GM12864 (cell line): ENCODE results near the gene CCR3.

Experiments
- DNase-seq: peaks from one replicate; pipeline ENCODE4 v3.0.0-alpha.2; 2011; ENCODE audit warnings: low read depth
- H3K4me3 ChIP-seq: 2 replicates; pipeline ENCODE4 v1.5.1; 2011; ENCODE audit warnings: mild to moderate bottlenecking, low read depth, low read length, control low read depth
- CTCF ChIP-seq: IDR thresholded peaks from 2 replicates; pipeline ENCODE4 v1.5.1; 2011; ENCODE audit warnings: low read depth, mild to moderate bottlenecking, moderate library complexity, low read length, control low read depth, inconsistent platforms; ENCODE audit errors: missing control alignments

Gene CCR3

GRCh38 chr3:46293991-46294833 lies 52.0 kb downstream of the CCR3 start:
- no peak for DNase-seq
- no peak for TF ChIP-seq CTCF
- no peak overlapping the region for H3K4me3 ChIP-seq

GRCh38 chr3:46296826-46297225 lies 54.6 kb downstream of the CCR3 start:
- TF ChIP-seq CTCF: no peak
- no peak for DNase-seq
- H3K4me3 ChIP-seq: no peak overlapping the region

- no peak for TF ChIP-seq CTCF
- DNase-seq: no peak
- H3K4me3 ChIP-seq: no peak overlapping the region
Measured at GRCh38 chr3:46297658-46298423, 55.6 kb downstream of the CCR3 start.

- DNase-seq: no peak
- H3K4me3 ChIP-seq: no peak overlapping the region
- TF ChIP-seq CTCF: no peak
Measured at GRCh38 chr3:46298871-46299607, 56.8 kb downstream of the CCR3 start.

GRCh38 chr3:46299608-46300460 lies 57.6 kb downstream of the CCR3 start:
- DNase-seq: no peak
- H3K4me3 ChIP-seq: no peak overlapping the region
- TF ChIP-seq CTCF: no peak

- no peak overlapping the region for H3K4me3 ChIP-seq
- DNase-seq: no peak
- no peak for TF ChIP-seq CTCF
Measured at GRCh38 chr3:46300461-46300789, 58.2 kb downstream of the CCR3 start.
